Stimulated activated CD4-positive, alpha-beta T cell treated with anti-CD3 and anti-CD28 coated beads, Interleukin-4, amount 100 ng/mL, for 1 hour (primary cell): ENCODE measurements around the gene C17orf58.
A peak's percentile ranks its signal among the peaks of the same experiment; 100 is the strongest.
"Not testable (repeated sequence)": the region's sequence is repeated elsewhere in the genome, so short reads cannot be mapped to it uniquely, and the experiment has no call there.

ENCODE experiments used
- DNase-seq: peaks from one replicate; pipeline ENCODE4 v3.0.0-alpha.2; 2020

Gene C17orf58

GRCh38 chr17:67996301-67997171 is at the start of gene C17orf58:
C17orf58 (minus strand) TSS chr17:67996469; CDS start chr17:67996198, 271 bp downstream.
- DNase-seq: peak; percentile 25

- DNase-seq: no peak
Observed at GRCh38 chr17:68036304-68037147, 40.3 kb upstream of the C17orf58 start.

- peak; percentile 87 for DNase-seq
Observed at GRCh38 chr17:68035523-68036303, 39.4 kb upstream of the C17orf58 start, which contains the start of gene KPNA2. KPNA2 (plus strand) TSS chr17:68035735; CDS start chr17:68037133, 1,398 bp downstream.

- DNase-seq: peak; percentile 93
Observed at GRCh38 chr17:68035131-68035522, 38.9 kb upstream of the C17orf58 start.

- DNase-seq: no peak
Observed at GRCh38 chr17:68034452-68034776, 38.1 kb upstream of the C17orf58 start.

GRCh38 chr17:68033636-68034451 is 37.6 kb upstream of the C17orf58 start:
- DNase-seq: no peak

- no peak for DNase-seq
Observed at GRCh38 chr17:68029512-68030215, 33.4 kb upstream of the C17orf58 start.

GRCh38 chr17:68022547-68022946 is 26.3 kb upstream of the C17orf58 start:
- not testable (repeated sequence) for DNase-seq

- DNase-seq: no peak
Observed at GRCh38 chr17:68021963-68022362, 25.7 kb upstream of the C17orf58 start.

GRCh38 chr17:68020791-68021190 is 24.5 kb upstream of the C17orf58 start:
- not testable (repeated sequence) for DNase-seq

- DNase-seq: no peak
Observed at GRCh38 chr17:68020409-68020756, 24.1 kb upstream of the C17orf58 start.

- peak; percentile 97 for DNase-seq
Observed at GRCh38 chr17:68019675-68020408, 23.6 kb upstream of the C17orf58 start.

- no peak for DNase-seq
Observed at GRCh38 chr17:68019336-68019674, 23.0 kb upstream of the C17orf58 start.

GRCh38 chr17:68018493-68018892 is 22.2 kb upstream of the C17orf58 start:
- DNase-seq: not testable (repeated sequence)

- DNase-seq: no peak
Observed at GRCh38 chr17:68016838-68017237, 20.6 kb upstream of the C17orf58 start.

- no peak for DNase-seq
Observed at GRCh38 chr17:68015081-68015723, 18.9 kb upstream of the C17orf58 start.

GRCh38 chr17:68013385-68013784 is 17.1 kb upstream of the C17orf58 start:
- DNase-seq: no peak

- DNase-seq: peak; percentile 66
Observed at GRCh38 chr17:68011199-68011665, 15.0 kb upstream of the C17orf58 start.

- no peak for DNase-seq
Observed at GRCh38 chr17:68006797-68007196, 10.5 kb upstream of the C17orf58 start.

GRCh38 chr17:68004201-68004600 is 7.9 kb upstream of the C17orf58 start:
- no peak for DNase-seq
